IMR-90 (cell line): ENCODE results near the gene ACTL6B. TPM values are rescaled to one million over a fixed set of nuclear protein-coding genes. Genes with fewer than 3 reads are reported as not detected.

Experiments
- ATAC-seq: fragments of 200-7000 bp; cut with Tn5 transposase; 2 replicates; pipeline ENCODE4 v1.9.1; 2020; ENCODE audit warnings: low read depth, mild to moderate bottlenecking, moderate library complexity
- BruUV-seq: library from RNA; stranded (reverse); fragments of 400-500 nt; replicated peaks from 2 replicates; lab custom pipeline; 2021; lab: Mats Ljungman, UMichigan
- CTCF ChIA-PET: fragments of 300-600 bp; formaldehyde crosslinking; extraction: SDS; loops from one replicate; lab custom pipeline; 2021; ENCODE audit warnings: antibody characterized with exemption; lab: Yijun Ruan, JAX
- POLR2A ChIA-PET: fragments of 300-600 bp; sonication (Branson Sonifier 250); formaldehyde crosslinking; loops from one replicate; lab custom pipeline; 2022; ENCODE audit warnings: antibody characterized with exemption; ENCODE audit not compliant: unreplicated experiment; lab: Charles Lee
- DNase-seq: peaks from one replicate; pipeline ENCODE4 v3.0.0; 2013
- H2AFZ ChIP-seq: replicated peaks from 2 replicates; pipeline ENCODE3; 2013; ENCODE audit warnings: low read length, mild to moderate bottlenecking; ENCODE audit not compliant: poor library complexity
- H2AK5ac ChIP-seq: 2 replicates; pipeline ENCODE4 v1.6.1; 2013; ENCODE audit warnings: low read depth, low read length, inconsistent platforms
- H2AK9ac ChIP-seq: replicated peaks from 2 replicates; pipeline ENCODE3; 2013; ENCODE audit warnings: mild to moderate bottlenecking, low read depth, low read length, moderate library complexity; ENCODE audit not compliant: poor library complexity
- H2BK120ac ChIP-seq: 2 replicates; pipeline ENCODE4 v1.6.1; 2013; ENCODE audit warnings: low read depth, low read length, inconsistent platforms
- H2BK15ac ChIP-seq: 3 replicates; pipeline ENCODE4 v1.6.1; 2013; ENCODE audit warnings: low read depth, low read length, inconsistent platforms
- H2BK20ac ChIP-seq: 2 replicates; pipeline ENCODE4 v1.6.1; 2013; ENCODE audit warnings: low read depth, mild to moderate bottlenecking, inconsistent platforms, low read length, moderate library complexity
- H2BK5ac ChIP-seq: 2 replicates; pipeline ENCODE4 v1.6.1; 2013; ENCODE audit warnings: mild to moderate bottlenecking, low read depth, low read length, inconsistent platforms; ENCODE audit not compliant: poor library complexity, severe bottlenecking
- H3K14ac ChIP-seq: replicated peaks from 2 replicates; pipeline ENCODE4 v1.6.1; 2013; ENCODE audit warnings: low read depth, low read length, inconsistent platforms
- H3K18ac ChIP-seq: 2 replicates; pipeline ENCODE4 v1.6.1; 2013; ENCODE audit warnings: low read depth, low read length, control low read depth
- H3K23ac ChIP-seq: 2 replicates; pipeline ENCODE4 v1.6.1; 2013; ENCODE audit warnings: low read depth, low read length, inconsistent platforms
- H3K27ac ChIP-seq: 2 replicates; pipeline ENCODE4 v1.5.1; 2013; ENCODE audit warnings: mild to moderate bottlenecking, control low read depth, low read length; ENCODE audit not compliant: insufficient read depth
- H3K27me3 ChIP-seq: 2 replicates; pipeline ENCODE4 v1.6.1; 2013; ENCODE audit warnings: low read length; ENCODE audit not compliant: control insufficient read depth, insufficient read depth
- H3K36me3 ChIP-seq: 2 replicates; pipeline ENCODE4 v1.6.1; 2013; ENCODE audit warnings: low read length, mixed read lengths; ENCODE audit not compliant: control insufficient read depth, insufficient read depth
- H3K4ac ChIP-seq: 2 replicates; pipeline ENCODE4 v1.6.1; 2013; ENCODE audit warnings: low read depth, low read length, inconsistent platforms
- H3K4me1 ChIP-seq: 2 replicates; pipeline ENCODE4 v1.6.1; 2013; ENCODE audit warnings: low read length, mixed read lengths; ENCODE audit not compliant: control insufficient read depth, insufficient read depth
- H3K4me2 ChIP-seq: 2 replicates; pipeline ENCODE4 v1.6.1; 2013; ENCODE audit warnings: low read depth, mild to moderate bottlenecking, control low read depth, low read length, moderate library complexity
- H3K4me3 ChIP-seq: 2 replicates; pipeline ENCODE4 v1.5.1; 2013; ENCODE audit warnings: low read depth, mild to moderate bottlenecking, control low read depth, low read length, moderate library complexity; ENCODE audit not compliant: insufficient read depth
- H3K56ac ChIP-seq: 2 replicates; pipeline ENCODE4 v1.6.1; 2013; ENCODE audit warnings: low read length, inconsistent platforms; ENCODE audit not compliant: insufficient read depth; ENCODE audit errors: extremely low read depth
- H3K79me1 ChIP-seq, 2 experiments: 2 replicates each; pipeline ENCODE4 v1.6.1; 2013; ENCODE audit warnings: low read length in 2 of 2, inconsistent platforms in 1 of 2, low read depth in 1 of 2
- H3K9ac ChIP-seq: 2 replicates; pipeline ENCODE4 v1.6.1; 2013; ENCODE audit warnings: low read depth, low read length, control low read depth
- H3K9me1 ChIP-seq: 2 replicates; pipeline ENCODE4 v1.6.1; 2013; ENCODE audit warnings: low read length, inconsistent platforms; ENCODE audit not compliant: insufficient read depth
- H3K9me3 ChIP-seq: 2 replicates; pipeline ENCODE4 v1.6.1; 2013; ENCODE audit warnings: low read length; ENCODE audit not compliant: control insufficient read depth, insufficient read depth
- H4K20me1 ChIP-seq: 2 replicates; pipeline ENCODE4 v1.6.1; 2013; ENCODE audit warnings: low read length, inconsistent platforms; ENCODE audit not compliant: insufficient read depth
- H4K5ac ChIP-seq: 2 replicates; pipeline ENCODE4 v1.6.1; 2013; ENCODE audit warnings: mild to moderate bottlenecking, low read depth, low read length, control low read depth
- H4K8ac ChIP-seq, 2 experiments: 2 replicates each; pipeline ENCODE4 v1.6.1; 2013; ENCODE audit warnings: low read depth in 2 of 2, low read length in 2 of 2, control low read depth in 1 of 2, inconsistent platforms in 1 of 2
- H4K91ac ChIP-seq: 2 replicates; pipeline ENCODE4 v1.6.1; 2013; ENCODE audit warnings: low read depth, low read length, inconsistent platforms; ENCODE audit not compliant: insufficient read depth
- BHLHE40 ChIP-seq: fragments of 150-350 bp; IDR thresholded peaks from 2 replicates; pipeline ENCODE4 v1.6.1; 2016; ENCODE audit warnings: mild to moderate bottlenecking, low read depth, low read length
- CEBPB ChIP-seq: IDR thresholded peaks from 2 replicates; pipeline ENCODE4 v1.6.1; 2012; ENCODE audit warnings: low read depth, low read length, improper control_type of control experiment
- CHD1 ChIP-seq: IDR thresholded peaks from 2 replicates; pipeline ENCODE4 v1.6.1; 2012; ENCODE audit warnings: low read depth, low read length, improper control_type of control experiment
- FOS ChIP-seq: fragments of 150-350 bp; IDR thresholded peaks from 2 replicates; pipeline ENCODE4 v1.6.1; 2016; ENCODE audit warnings: low read depth, low read length
- MAFK ChIP-seq: IDR thresholded peaks from 2 replicates; pipeline ENCODE4 v1.6.1; 2012; ENCODE audit warnings: low read depth, low read length, improper control_type of control experiment
- MXI1 ChIP-seq: IDR thresholded peaks from 2 replicates; pipeline ENCODE4 v1.6.1; 2012; ENCODE audit warnings: low read depth, mild to moderate bottlenecking, low read length, moderate library complexity, borderline replicate concordance
- POLR2A ChIP-seq: IDR thresholded peaks from 2 replicates; pipeline ENCODE4 v1.6.1; 2012; ENCODE audit warnings: mild to moderate bottlenecking, low read depth, low read length
- RCOR1 ChIP-seq: IDR thresholded peaks from 2 replicates; pipeline ENCODE4 v1.6.1; 2012; ENCODE audit warnings: mild to moderate bottlenecking, low read length, improper control_type of control experiment; ENCODE audit not compliant: insufficient replicate concordance
- RFX5 ChIP-seq: IDR thresholded peaks from 2 replicates; pipeline ENCODE4 v1.8.0; 2012; ENCODE audit warnings: low read depth, mild to moderate bottlenecking, low read length, moderate library complexity
- SMC3 ChIP-seq: fragments of 150-350 bp; IDR thresholded peaks from 2 replicates; pipeline ENCODE4 v1.6.1; 2016; ENCODE audit warnings: low read depth, mild to moderate bottlenecking, antibody characterized with exemption, low read length, moderate library complexity
- WGBS, 2 experiments: methylation state at CpG; one replicate each; pipeline versions ENCODE4 v1.1.5 to v1.1.7; 2013; ENCODE audit warnings: missing lambda C conversion rate in 2 of 2; ENCODE audit not compliant: insufficient read length in 1 of 2; ENCODE audit errors: extremely low coverage in 2 of 2; 5-methylcytosine and 5-hydroxymethylcytosine counted together
- dilution Hi-C: fragments of 300-500 bp; cut with HindIII; formaldehyde crosslinking; loops from one replicate; pipeline ENCODE4 v1.14.3; 2018; ENCODE audit warnings: low sequenced_read_pairs; ENCODE audit not compliant: unreplicated experiment
- in situ Hi-C: fragments of 300-500 bp; cut with MboI; formaldehyde crosslinking; loops from 3 replicates; pipeline ENCODE4 v1.14.3; 2019; ENCODE audit warnings: low sequenced_read_pairs, inconsistent platforms, mixed read lengths
- intact Hi-C: fragments of 100-400 bp; cut with micrococcal nuclease; formaldehyde crosslinking; loops from 2 replicates; pipeline ENCODE4 v1.10.0; 2022
- polyA plus RNA-seq, 3 experiments: library from polyadenylated mRNA; depleted of rRNA; stranded (reverse); fragments of >200 nt; gene quantifications; 2 replicates each; pipeline ENCODE4 v1.2.3, GENCODE V29; 2012; ENCODE audit warnings: low replicate concordance in 1 of 3
- total RNA-seq: library from RNA; depleted of rRNA; stranded (reverse); fragments of >200 nt; gene quantifications from 2 replicates; pipeline ENCODE4 v1.2.3, GENCODE V29; 2012

Gene ACTL6B
- total and polyA plus RNA-seq, 2 of the 4 experiments (the other 2 are of a cell fraction): not detected

DNA sequence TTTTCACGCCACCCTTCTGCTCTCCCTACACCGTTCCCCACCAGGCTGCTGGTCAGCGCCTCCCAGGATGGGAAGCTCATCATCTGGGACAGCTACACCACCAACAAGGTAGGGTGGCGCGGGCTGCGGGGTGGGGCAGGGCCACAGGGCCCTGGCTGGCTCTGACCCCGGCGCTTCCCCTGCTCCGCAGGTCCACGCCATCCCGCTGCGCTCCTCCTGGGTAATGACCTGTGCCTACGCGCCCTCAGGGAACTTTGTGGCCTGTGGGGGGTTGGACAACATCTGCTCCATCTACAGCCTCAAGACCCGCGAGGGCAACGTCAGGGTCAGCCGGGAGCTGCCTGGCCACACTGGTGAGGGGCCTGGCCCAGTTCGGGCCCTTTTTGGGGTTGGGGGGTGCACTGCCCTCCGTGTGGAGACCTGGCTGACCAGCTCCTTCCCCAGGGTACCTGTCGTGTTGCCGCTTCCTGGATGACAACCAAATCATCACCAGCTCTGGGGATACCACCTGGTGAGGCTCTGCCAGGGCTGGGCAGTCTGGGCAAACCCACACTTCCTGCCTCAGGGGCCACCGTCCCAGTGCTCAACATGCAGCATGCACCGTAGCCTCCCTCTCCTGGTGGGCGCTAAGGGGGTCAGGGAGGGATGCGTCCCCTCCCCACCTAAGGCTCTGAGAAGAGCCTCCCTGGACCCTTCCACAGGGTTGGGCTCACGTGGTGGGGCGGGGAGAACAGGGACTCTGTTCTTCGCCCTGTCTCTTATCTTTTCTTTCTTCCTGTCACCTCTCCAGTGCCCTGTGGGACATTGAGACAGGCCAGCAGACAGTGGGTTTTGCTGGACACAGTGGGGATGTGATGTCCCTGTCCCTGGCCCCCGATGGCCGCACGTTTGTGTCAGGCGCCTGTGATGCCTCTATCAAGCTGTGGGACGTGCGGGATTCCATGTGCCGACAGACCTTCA lies 21.3 kb upstream of the ACTL6B start:
- H3K4ac ChIP-seq: no peak overlapping the region
- no peak overlapping the region for H3K18ac ChIP-seq
- peaks cover 54% of the 10 kb centered on the region for H3K36me3 ChIP-seq
- H2BK120ac ChIP-seq: no peak overlapping the region
- no peak overlapping the region for H2AK9ac ChIP-seq
- H3K9me3 ChIP-seq: no peaks in the 10 kb centered on the region
- BruUV-seq: no TSS peak
- H4K8ac ChIP-seq: no peak overlapping the region
- H3K23ac ChIP-seq: no peak overlapping the region
- no peaks in the 10 kb centered on the region for H3K27me3 ChIP-seq
- ATAC-seq (no peak), DNase-seq (no peak)
- no peak overlapping the region for H2AFZ ChIP-seq
- no peak overlapping the region for H2BK20ac ChIP-seq
- H2AK5ac ChIP-seq: no peak overlapping the region
- no peak overlapping the region for H4K91ac ChIP-seq
- TF ChIP-seq MAFK: no peak
- TF ChIP-seq MXI1: no peak
- TF ChIP-seq BHLHE40: no peak
- no peak for TF ChIP-seq CEBPB
- TF ChIP-seq RCOR1: no peak
- no peak for TF ChIP-seq FOS
- TF ChIP-seq SMC3: no peak
- TF ChIP-seq CHD1: no peak
- no peak for TF ChIP-seq RFX5
- no peak for TF ChIP-seq POLR2A
- no peak overlapping the region for H2BK5ac ChIP-seq
- no peak overlapping the region for H2BK15ac ChIP-seq
- POLR2A ChIA-PET: interaction anchor here (0.5 kb wide), 1 partner anchor 10 kb away, joined by 7 read pairs; no protein-coding TSS in a partner anchor
- H3K79me1 ChIP-seq: peaks cover 13 to 52% of the 10 kb centered on the region in 2 experiments
- 89% methylated on average over 10 of the region's 36 CpGs; no CpG with 5 or more reads in 1 of the 2 experiments for WGBS, 2 experiments
- CTCF ChIA-PET: interaction anchor here (1.5 kb wide), 1 partner anchor 14 kb away, joined by 5 read pairs; no protein-coding TSS in a partner anchor
- H3K56ac ChIP-seq: no peak overlapping the region
- peaks cover 9% of the 10 kb centered on the region for H3K4me1 ChIP-seq
- peaks cover 54% of the 10 kb centered on the region for H4K20me1 ChIP-seq
- H4K5ac ChIP-seq: no peak overlapping the region
- no peaks in the 10 kb centered on the region for H3K9me1 ChIP-seq
- in situ Hi-C loops (loop anchor here (10.0 kb wide), 1 partner anchor 203 kb away; the partner anchor contains the start of gene TSC22D4), intact Hi-C loops (no loop called here), dilution Hi-C loops (no loop called here)
- no peak overlapping the region for H3K4me2 ChIP-seq
- H3K27ac ChIP-seq: no peak overlapping the region
- H3K9ac ChIP-seq: no peak overlapping the region
- no peak overlapping the region for H3K4me3 ChIP-seq
- no peak overlapping the region for H3K14ac ChIP-seq
